ENCODE measurements around the gene LMX1B. TPM values are rescaled to one million over a fixed set of nuclear protein-coding genes. Genes with fewer than 3 reads are reported as not detected.

The LMX1B gene
- total RNA-seq, 1 experiment from 2014 or later: 12.4 TPM

DNA sequence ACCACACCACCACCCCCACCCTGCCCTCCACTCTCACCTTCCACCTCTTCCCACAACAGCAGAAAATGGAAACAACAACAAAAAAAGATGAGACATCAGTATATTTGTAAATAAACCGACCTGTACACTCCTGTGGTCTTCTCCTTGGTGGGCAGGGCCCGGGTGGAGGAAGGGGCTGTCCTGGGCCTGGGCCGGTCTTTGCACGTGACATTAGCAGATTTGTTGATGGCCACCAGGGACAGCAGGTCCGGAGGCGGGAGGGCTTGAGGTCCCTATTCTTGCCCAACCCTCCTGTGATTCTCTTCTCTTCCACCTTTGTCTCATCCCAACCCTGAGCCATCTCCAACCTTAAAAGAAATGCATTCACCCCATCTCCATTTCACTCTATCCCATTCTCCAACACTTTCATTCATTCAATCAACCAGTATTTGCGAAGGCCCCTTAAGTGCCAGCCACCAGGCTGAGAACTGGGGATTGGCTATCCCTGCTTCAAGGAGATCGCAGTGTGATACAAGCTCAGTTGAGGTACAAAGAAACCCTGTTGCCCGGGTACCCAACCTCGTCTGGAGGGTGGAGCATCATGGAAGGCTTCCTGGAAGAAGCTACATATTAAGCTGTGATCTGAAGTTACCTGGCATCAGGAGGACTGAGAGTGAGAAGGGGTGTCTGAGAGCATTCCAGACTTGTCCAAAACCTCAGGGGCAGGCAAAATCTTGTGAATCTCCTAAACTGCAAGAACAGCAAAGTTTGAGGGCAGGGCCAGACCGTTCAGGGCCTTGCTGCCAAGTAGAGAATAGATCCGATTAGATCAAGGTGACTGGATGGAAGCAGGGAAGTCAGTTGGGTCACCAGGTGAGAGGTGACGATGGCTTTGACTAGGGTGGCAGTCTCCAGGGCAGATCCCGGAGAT lies 87.4 kb downstream of the LMX1B start (continued):
- TF ChIP-seq, protein P1, sequence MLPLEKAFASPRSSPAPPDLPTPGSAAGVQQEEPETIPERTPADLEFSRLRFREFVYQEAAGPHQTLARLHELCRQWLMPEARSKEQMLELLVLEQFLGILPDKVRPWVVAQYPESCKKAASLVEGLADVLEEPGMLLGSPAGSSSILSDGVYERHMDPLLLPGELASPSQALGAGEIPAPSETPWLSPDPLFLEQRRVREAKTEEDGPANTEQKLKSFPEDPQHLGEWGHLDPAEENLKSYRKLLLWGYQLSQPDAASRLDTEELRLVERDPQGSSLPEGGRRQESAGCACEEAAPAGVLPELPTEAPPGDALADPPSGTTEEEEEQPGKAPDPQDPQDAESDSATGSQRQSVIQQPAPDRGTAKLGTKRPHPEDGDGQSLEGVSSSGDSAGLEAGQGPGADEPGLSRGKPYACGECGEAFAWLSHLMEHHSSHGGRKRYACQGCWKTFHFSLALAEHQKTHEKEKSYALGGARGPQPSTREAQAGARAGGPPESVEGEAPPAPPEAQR (CRISPR knock-in tag; IDR thresholded peaks at IDR 0.05): no peak
- TF ChIP-seq, protein P2, sequence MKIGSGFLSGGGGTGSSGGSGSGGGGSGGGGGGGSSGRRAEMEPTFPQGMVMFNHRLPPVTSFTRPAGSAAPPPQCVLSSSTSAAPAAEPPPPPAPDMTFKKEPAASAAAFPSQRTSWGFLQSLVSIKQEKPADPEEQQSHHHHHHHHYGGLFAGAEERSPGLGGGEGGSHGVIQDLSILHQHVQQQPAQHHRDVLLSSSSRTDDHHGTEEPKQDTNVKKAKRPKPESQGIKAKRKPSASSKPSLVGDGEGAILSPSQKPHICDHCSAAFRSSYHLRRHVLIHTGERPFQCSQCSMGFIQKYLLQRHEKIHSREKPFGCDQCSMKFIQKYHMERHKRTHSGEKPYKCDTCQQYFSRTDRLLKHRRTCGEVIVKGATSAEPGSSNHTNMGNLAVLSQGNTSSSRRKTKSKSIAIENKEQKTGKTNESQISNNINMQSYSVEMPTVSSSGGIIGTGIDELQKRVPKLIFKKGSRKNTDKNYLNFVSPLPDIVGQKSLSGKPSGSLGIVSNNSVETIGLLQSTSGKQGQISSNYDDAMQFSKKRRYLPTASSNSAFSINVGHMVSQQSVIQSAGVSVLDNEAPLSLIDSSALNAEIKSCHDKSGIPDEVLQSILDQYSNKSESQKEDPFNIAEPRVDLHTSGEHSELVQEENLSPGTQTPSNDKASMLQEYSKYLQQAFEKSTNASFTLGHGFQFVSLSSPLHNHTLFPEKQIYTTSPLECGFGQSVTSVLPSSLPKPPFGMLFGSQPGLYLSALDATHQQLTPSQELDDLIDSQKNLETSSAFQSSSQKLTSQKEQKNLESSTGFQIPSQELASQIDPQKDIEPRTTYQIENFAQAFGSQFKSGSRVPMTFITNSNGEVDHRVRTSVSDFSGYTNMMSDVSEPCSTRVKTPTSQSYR (CRISPR knock-in tag; IDR thresholded peaks at IDR 0.05): no peak

DNA sequence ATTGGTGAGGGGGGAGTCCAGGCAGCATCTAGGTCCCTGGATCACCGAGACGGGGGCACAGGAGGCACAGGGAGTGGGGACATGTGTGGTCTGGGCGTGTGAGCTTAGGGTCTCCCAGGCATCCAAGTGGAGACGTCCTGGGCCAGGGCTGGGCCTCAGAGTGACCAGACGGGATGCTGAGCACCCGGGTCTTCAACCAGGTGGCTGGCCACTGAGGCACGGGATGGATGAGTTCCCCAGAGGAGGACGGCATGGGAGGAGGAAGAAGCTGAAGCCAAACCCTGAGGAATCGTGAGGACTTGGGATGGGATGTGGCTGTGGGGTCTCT lies 88.0 kb downstream of the LMX1B start:
- peaks cover 57% of the 10 kb centered on the region for H3K27me3 Mint-ChIP-seq (ENCODE audit: low read depth)
- no peaks in the 10 kb centered on the region for H3K9me3 Mint-ChIP-seq
- H3K4me1 Mint-ChIP-seq: peaks cover 16% of the 10 kb centered on the region
- H3K27ac Mint-ChIP-seq: no peak overlapping the region
- TF ChIP-seq GABPB1 (CRISPR knock-in tag; IDR thresholded peaks at IDR 0.05) (no peak), IRF2 (CRISPR knock-in tag; IDR thresholded peaks at IDR 0.05; ENCODE audit: borderline replicate concordance, low read depth) (no peak), NFATC4 (CRISPR knock-in tag; IDR thresholded peaks at IDR 0.05) (no peak), CBFB (CRISPR knock-in tag; IDR thresholded peaks at IDR 0.05; ENCODE audit: low read depth) (no peak), ESRRA (CRISPR knock-in tag; IDR thresholded peaks at IDR 0.05; ENCODE audit: borderline replicate concordance) (no peak), SMAD3 (CRISPR knock-in tag; IDR thresholded peaks at IDR 0.05; ENCODE audit: borderline replicate concordance) (no peak), MYBL2 (CRISPR knock-in tag; IDR thresholded peaks at IDR 0.05) (no peak), HMGA2 (CRISPR knock-in tag; IDR thresholded peaks at IDR 0.05) (no peak), NR2C2 (CRISPR knock-in tag; IDR thresholded peaks at IDR 0.05) (no peak), NR3C1 (CRISPR knock-in tag; conservative IDR thresholded peaks at IDR 0.05; ENCODE audit: low read depth) (no peak), ZNF423 (CRISPR knock-in tag; IDR thresholded peaks at IDR 0.05) (no peak), RORB (CRISPR knock-in tag; IDR thresholded peaks at IDR 0.05) (no peak)
- TF ChIP-seq, protein P3, sequence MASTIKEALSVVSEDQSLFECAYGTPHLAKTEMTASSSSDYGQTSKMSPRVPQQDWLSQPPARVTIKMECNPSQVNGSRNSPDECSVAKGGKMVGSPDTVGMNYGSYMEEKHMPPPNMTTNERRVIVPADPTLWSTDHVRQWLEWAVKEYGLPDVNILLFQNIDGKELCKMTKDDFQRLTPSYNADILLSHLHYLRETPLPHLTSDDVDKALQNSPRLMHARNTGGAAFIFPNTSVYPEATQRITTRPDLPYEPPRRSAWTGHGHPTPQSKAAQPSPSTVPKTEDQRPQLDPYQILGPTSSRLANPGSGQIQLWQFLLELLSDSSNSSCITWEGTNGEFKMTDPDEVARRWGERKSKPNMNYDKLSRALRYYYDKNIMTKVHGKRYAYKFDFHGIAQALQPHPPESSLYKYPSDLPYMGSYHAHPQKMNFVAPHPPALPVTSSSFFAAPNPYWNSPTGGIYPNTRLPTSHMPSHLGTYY (CRISPR knock-in tag; IDR thresholded peaks at IDR 0.05): no peak
- TF ChIP-seq, protein P4, sequence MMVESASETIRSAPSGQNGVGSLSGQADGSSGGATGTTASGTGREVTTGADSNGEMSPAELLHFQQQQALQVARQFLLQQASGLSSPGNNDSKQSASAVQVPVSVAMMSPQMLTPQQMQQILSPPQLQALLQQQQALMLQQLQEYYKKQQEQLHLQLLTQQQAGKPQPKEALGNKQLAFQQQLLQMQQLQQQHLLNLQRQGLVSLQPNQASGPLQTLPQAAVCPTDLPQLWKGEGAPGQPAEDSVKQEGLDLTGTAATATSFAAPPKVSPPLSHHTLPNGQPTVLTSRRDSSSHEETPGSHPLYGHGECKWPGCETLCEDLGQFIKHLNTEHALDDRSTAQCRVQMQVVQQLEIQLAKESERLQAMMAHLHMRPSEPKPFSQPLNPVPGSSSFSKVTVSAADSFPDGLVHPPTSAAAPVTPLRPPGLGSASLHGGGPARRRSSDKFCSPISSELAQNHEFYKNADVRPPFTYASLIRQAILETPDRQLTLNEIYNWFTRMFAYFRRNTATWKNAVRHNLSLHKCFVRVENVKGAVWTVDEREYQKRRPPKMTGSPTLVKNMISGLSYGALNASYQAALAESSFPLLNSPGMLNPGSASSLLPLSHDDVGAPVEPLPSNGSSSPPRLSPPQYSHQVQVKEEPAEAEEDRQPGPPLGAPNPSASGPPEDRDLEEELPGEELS (CRISPR knock-in tag; IDR thresholded peaks at IDR 0.05): no peak
- TF ChIP-seq, protein P5, sequence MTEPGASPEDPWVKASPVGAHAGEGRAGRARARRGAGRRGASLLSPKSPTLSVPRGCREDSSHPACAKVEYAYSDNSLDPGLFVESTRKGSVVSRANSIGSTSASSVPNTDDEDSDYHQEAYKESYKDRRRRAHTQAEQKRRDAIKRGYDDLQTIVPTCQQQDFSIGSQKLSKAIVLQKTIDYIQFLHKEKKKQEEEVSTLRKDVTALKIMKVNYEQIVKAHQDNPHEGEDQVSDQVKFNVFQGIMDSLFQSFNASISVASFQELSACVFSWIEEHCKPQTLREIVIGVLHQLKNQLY (CRISPR knock-in tag; IDR thresholded peaks at IDR 0.05): no peak
- TF ChIP-seq, protein P6, sequence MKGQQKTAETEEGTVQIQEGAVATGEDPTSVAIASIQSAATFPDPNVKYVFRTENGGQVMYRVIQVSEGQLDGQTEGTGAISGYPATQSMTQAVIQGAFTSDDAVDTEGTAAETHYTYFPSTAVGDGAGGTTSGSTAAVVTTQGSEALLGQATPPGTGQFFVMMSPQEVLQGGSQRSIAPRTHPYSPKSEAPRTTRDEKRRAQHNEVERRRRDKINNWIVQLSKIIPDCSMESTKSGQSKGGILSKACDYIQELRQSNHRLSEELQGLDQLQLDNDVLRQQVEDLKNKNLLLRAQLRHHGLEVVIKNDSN (CRISPR knock-in tag; IDR thresholded peaks at IDR 0.05): no peak
- H3K4me3 Mint-ChIP-seq: no peak overlapping the region
- ChIA-PET POLR2A (interaction anchor here (1.4 kb wide), 1 partner anchor 80 kb away, joined by 3 read pairs; no protein-coding TSS in a partner anchor), CTCF (interaction anchor here (1.2 to 16.1 kb wide), 16 partner anchors 7 to 188 kb away, joined by 3 to 734 read pairs (median 12); no protein-coding TSS in a partner anchor)
- no peak for ATAC-seq
- H3K36me3 Mint-ChIP-seq: no peaks in the 10 kb centered on the region
- DNase-seq (ENCODE audit: low spot score): no peak

Measured in WTC11 (cell line).